ENCODE data around the gene NR2C1. TPM values are rescaled to one million over a fixed set of nuclear protein-coding genes. Genes with fewer than 3 reads are reported as not detected.
A peak's percentile ranks its signal among the peaks of the same experiment; 100 is the strongest.

NR2C1 gene
- 19.0 and 26.8 TPM in 2 replicates for total RNA-seq

DNA sequence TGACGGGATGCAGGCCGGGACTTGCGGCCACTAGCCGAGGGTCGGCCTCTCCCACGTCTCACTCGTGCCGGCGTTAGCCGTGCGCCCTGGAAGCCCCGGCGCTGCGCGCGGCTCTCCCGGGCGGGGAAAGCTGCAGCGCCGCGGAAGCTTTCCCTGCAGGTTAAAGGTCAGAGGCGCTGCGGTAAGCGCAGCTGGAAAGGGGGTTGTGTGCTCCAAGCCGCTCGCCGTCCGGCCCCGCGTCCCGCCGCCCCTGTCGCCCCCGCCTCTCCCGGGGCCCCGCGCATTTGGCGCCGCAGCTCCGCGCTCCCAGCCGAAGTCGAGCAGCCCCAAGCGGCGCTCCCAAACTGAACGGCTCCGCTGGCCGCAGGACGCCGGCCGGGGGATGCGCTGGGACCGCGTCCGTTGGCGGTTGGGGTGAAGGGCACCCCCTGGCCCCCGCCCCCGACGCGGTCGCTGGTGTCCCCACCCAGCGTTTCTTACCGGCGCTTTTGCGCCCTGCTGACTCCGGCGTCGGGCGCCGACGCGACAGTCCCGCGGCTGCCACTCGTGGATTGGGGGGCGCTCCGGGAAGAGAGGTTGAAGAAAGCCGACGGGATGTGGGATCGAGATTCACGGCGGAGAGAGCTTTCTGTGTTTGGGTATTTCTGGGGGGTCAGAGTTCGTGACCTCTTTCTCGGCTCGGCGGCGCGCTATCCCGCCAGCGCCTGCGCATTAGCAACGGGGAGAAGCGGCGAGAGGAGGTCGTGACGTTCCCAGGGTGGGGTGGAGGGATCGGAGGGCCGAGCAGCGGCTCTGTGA is at the start of gene NR2C1:
NR2C1 (minus strand) TSS at position 719 of the 798 bp plus-strand sequence. CDS start 6,234 bp downstream, outside the sequence.
- H3K4me3 ChIP-seq (ENCODE audit: low read depth, low read length) = peak within 1 kb of the TSS; percentile 87
- DNase-seq (ENCODE audit: low read depth) = peak; percentile 95
- TF ChIP-seq, protein P1, sequence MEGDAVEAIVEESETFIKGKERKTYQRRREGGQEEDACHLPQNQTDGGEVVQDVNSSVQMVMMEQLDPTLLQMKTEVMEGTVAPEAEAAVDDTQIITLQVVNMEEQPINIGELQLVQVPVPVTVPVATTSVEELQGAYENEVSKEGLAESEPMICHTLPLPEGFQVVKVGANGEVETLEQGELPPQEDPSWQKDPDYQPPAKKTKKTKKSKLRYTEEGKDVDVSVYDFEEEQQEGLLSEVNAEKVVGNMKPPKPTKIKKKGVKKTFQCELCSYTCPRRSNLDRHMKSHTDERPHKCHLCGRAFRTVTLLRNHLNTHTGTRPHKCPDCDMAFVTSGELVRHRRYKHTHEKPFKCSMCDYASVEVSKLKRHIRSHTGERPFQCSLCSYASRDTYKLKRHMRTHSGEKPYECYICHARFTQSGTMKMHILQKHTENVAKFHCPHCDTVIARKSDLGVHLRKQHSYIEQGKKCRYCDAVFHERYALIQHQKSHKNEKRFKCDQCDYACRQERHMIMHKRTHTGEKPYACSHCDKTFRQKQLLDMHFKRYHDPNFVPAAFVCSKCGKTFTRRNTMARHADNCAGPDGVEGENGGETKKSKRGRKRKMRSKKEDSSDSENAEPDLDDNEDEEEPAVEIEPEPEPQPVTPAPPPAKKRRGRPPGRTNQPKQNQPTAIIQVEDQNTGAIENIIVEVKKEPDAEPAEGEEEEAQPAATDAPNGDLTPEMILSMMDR (IDR thresholded peaks at IDR 0.05; ENCODE audit: insufficient read depth, low read depth, low read length) = no peak

DNA sequence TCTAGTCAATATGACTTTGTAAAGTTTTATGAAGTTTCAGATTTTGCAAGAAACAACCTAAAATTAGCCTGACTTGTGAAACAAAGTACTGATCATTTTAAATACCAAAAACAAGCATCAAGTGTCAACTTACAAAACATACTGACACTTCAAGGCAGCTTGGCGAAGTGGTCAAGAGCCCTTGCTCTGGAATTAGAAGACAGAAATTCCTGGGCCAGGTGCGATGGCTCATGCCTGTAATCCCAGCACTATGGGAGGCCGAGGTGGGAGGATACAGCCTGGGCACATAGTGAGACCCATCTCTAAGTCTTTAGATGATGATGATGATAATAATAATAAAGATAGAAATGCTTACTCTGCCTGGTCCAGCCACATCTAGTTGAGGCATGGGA is 45.4 kb upstream of the NR2C1 start:
- DNase-seq (ENCODE audit: low read depth) = no peak
- TF ChIP-seq, protein P1 (IDR thresholded peaks at IDR 0.05; ENCODE audit: insufficient read depth, low read depth, low read length) = no peak
- H3K4me3 ChIP-seq (ENCODE audit: low read depth, low read length) = no peak overlapping the region

DNA sequence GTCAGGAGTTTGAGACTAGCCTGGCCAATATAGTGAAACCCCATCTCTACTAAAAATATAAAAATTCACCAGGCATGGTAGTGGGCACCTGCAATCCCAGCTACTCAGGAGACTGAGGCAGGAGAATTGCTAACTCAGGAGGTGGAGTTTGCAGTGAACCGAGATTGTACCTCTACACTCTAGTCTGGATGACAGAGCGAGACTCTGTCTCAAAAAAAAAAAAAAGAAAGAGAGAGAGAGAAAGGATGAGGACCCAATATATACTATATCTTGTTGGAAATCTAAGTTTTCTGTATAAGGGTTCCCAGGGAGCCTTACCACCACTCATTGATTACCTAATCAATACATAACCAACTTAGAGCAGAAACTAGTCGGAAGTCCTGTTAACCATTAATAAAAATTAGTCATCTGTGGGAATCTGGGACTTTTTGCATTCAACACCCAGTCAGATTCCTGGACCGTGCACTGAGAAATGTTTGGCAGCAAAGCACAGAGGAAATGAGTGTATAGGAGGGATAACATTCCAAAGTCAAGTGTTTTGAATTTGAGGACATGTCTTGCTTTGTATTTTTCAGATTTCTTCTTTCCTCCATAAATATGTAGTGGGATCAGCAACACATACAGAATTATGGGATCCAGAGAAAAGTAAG is 44.8 kb upstream of the NR2C1 start:
- TF ChIP-seq, protein P1 (IDR thresholded peaks at IDR 0.05; ENCODE audit: insufficient read depth, low read depth, low read length) = no peak
- H3K4me3 ChIP-seq (ENCODE audit: low read depth, low read length) = no peak overlapping the region
- DNase-seq (ENCODE audit: low read depth) = peak; percentile 62

- TF ChIP-seq, protein P1 (IDR thresholded peaks at IDR 0.05; ENCODE audit: insufficient read depth, low read depth, low read length) = peak; percentile 64
- peak; percentile 84 for DNase-seq (ENCODE audit: low read depth)
- no peak overlapping the region for H3K4me3 ChIP-seq (ENCODE audit: low read depth, low read length)
Observed at GRCh38 chr12:95117178-95117599, 43.8 kb upstream of the NR2C1 start.

- TF ChIP-seq, protein P1 (IDR thresholded peaks at IDR 0.05; ENCODE audit: insufficient read depth, low read depth, low read length) = no peak
- no peak overlapping the region for H3K4me3 ChIP-seq (ENCODE audit: low read depth, low read length)
- no peak for DNase-seq (ENCODE audit: low read depth)
Observed at GRCh38 chr12:95116773-95117172, 43.4 kb upstream of the NR2C1 start.

GRCh38 chr12:95116341-95116740 is 42.9 kb upstream of the NR2C1 start:
- no peak overlapping the region for H3K4me3 ChIP-seq (ENCODE audit: low read depth, low read length)
- TF ChIP-seq, protein P1 (IDR thresholded peaks at IDR 0.05; ENCODE audit: insufficient read depth, low read depth, low read length) = no peak
- DNase-seq (ENCODE audit: low read depth) = peak; percentile 89
